Mesenchymal stem cell (in vitro differentiated cells and primary cell): Measurements from ENCODE around the gene YTHDC2.

Experiments
- DNase-seq: peaks from one replicate; pipeline ENCODE4 v3.0.0-alpha.2; 2013
- H2AFZ ChIP-seq: one replicate; pipeline ENCODE4 v1.6.1; 2013; ENCODE audit warnings: low read depth, mild to moderate bottlenecking, control low read depth, inconsistent platforms, low read length, moderate library complexity
- H2AK5ac ChIP-seq: 2 replicates; pipeline ENCODE4 v1.6.1; 2013; ENCODE audit warnings: low read length, moderate library complexity, mild to moderate bottlenecking, inconsistent platforms; ENCODE audit not compliant: severe bottlenecking
- H2BK120ac ChIP-seq: one replicate; pipeline ENCODE4 v1.6.1; 2013; ENCODE audit warnings: low read depth, mild to moderate bottlenecking, inconsistent platforms, low read length, moderate library complexity
- H2BK12ac ChIP-seq, 2 experiments: one replicate each; pipeline ENCODE4 v1.6.1; 2013; ENCODE audit warnings: inconsistent platforms in 2 of 2, low read length in 2 of 2, mild to moderate bottlenecking in 2 of 2, moderate library complexity in 2 of 2, control low read depth in 1 of 2
- H2BK15ac ChIP-seq: one replicate; pipeline ENCODE4 v1.6.1; 2013; ENCODE audit warnings: mild to moderate bottlenecking, low read depth, inconsistent platforms; ENCODE audit not compliant: poor library complexity, severe bottlenecking
- H2BK5ac ChIP-seq: 2 replicates; pipeline ENCODE4 v1.6.1; 2013; ENCODE audit warnings: low read depth, mild to moderate bottlenecking, low read length, control low read depth, inconsistent platforms; ENCODE audit not compliant: poor library complexity, severe bottlenecking
- H3K14ac ChIP-seq, 2 experiments: one replicate each; pipeline ENCODE4 v1.6.1; 2013; ENCODE audit warnings: inconsistent platforms in 2 of 2, low read length in 2 of 2, control low read depth in 1 of 2, mild to moderate bottlenecking in 1 of 2, moderate library complexity in 1 of 2
- H3K18ac ChIP-seq, 2 experiments: one replicate each; pipeline ENCODE4 v1.6.1; 2013; ENCODE audit warnings: inconsistent platforms in 2 of 2, low read length in 2 of 2, control low read depth in 1 of 2, low read depth in 1 of 2, mild to moderate bottlenecking in 1 of 2
- H3K23ac ChIP-seq, 2 experiments: one replicate each; pipeline ENCODE4 v1.6.1; 2013; ENCODE audit warnings: inconsistent platforms in 2 of 2, low read length in 2 of 2, mild to moderate bottlenecking in 2 of 2, moderate library complexity in 2 of 2, control low read depth in 1 of 2
- H3K27ac ChIP-seq: 2 replicates; pipeline ENCODE4 v1.5.1; 2013; ENCODE audit warnings: mild to moderate bottlenecking, moderate library complexity, low read length, control low read depth, inconsistent platforms; ENCODE audit not compliant: poor library complexity, severe bottlenecking
- H3K27me3 ChIP-seq, 2 experiments: 2 replicates each; pipeline versions ENCODE4 v1.6.1 to v1.7.0; 2013; ENCODE audit warnings: low read length in 2 of 2, mild to moderate bottlenecking in 2 of 2, moderate library complexity in 2 of 2, control low read depth in 1 of 2, inconsistent platforms in 1 of 2; ENCODE audit not compliant: control insufficient read depth in 1 of 2, insufficient read depth in 1 of 2
- H3K36me3 ChIP-seq, 2 experiments: 2 replicates each; pipeline versions ENCODE4 v1.6.1 to v1.7.0; 2013; ENCODE audit warnings: low read length in 2 of 2, control low read depth in 1 of 2, inconsistent platforms in 1 of 2, low read depth in 1 of 2, mild to moderate bottlenecking in 1 of 2; ENCODE audit not compliant: insufficient read depth in 2 of 2, control insufficient read depth in 1 of 2
- H3K4ac ChIP-seq, 2 experiments: one replicate each; pipeline ENCODE4 v1.6.1; 2013; ENCODE audit warnings: inconsistent platforms in 2 of 2, low read length in 2 of 2, mild to moderate bottlenecking in 2 of 2, moderate library complexity in 2 of 2, control low read depth in 1 of 2, low read depth in 1 of 2
- H3K4me1 ChIP-seq: 2 replicates; pipeline ENCODE4 v1.6.1; 2013; ENCODE audit warnings: low read depth, low read length, control low read depth; ENCODE audit not compliant: control insufficient read depth, insufficient read depth
- H3K4me2 ChIP-seq: 2 replicates; pipeline ENCODE4 v1.6.1; 2013; ENCODE audit warnings: low read length, mild to moderate bottlenecking, inconsistent platforms; ENCODE audit not compliant: poor library complexity, severe bottlenecking
- H3K4me3 ChIP-seq, 2 experiments: 2 replicates each; pipeline versions ENCODE4 v1.5.1 to v1.7.0; 2013; ENCODE audit warnings: low read length in 2 of 2, mild to moderate bottlenecking in 2 of 2, control low read depth in 1 of 2, low read depth in 1 of 2; ENCODE audit not compliant: insufficient read depth in 1 of 2
- H3K79me1 ChIP-seq: replicated peaks from 2 replicates; pipeline ENCODE4 v1.6.1; 2013; ENCODE audit warnings: mild to moderate bottlenecking, control low read depth, low read length, inconsistent platforms; ENCODE audit not compliant: poor library complexity, severe bottlenecking
- H3K9ac ChIP-seq: 2 replicates; pipeline ENCODE4 v1.7.0; 2013; ENCODE audit warnings: mild to moderate bottlenecking, low read length, moderate library complexity
- H3K9me3 ChIP-seq: 2 replicates; pipeline ENCODE4 v1.7.0; 2013; ENCODE audit warnings: mild to moderate bottlenecking, low read length; ENCODE audit not compliant: control insufficient read depth
- H4K8ac ChIP-seq: one replicate; pipeline ENCODE4 v1.6.1; 2013; ENCODE audit warnings: inconsistent platforms, mild to moderate bottlenecking, low read length, moderate library complexity
- H4K91ac ChIP-seq: one replicate; pipeline ENCODE4 v1.6.1; 2013; ENCODE audit warnings: mild to moderate bottlenecking, low read length, inconsistent platforms
- WGBS: methylation state at CpG from one replicate; pipeline ENCODE4 v1.1.7; 2013; ENCODE audit warnings: mixed read lengths; 5-methylcytosine and 5-hydroxymethylcytosine counted together

Gene YTHDC2

DNA sequence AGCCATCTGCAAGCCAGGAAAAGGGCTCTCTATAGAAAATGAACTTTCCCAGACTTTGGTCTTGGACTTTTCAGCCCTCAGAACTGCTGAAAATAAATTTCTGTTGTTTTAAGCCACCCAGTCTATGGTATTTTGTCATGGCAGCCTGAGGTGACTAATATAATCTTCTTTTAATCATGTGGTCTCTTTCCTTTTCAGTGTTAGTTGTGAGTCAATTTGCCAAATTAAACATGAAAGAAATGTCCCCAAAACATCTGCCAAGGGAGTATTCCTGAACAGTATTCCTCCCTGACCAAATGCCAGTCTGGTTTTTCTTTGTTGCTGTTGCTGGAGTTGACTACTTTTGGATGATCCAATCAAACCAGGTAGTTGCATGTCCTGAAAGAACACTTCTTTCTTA lies 4.7 kb upstream of the YTHDC2 start:
- Histone ChIP-seq H3K4me1 (no peaks in the 10 kb centered on the region), H3K4me3 (no peak overlapping the region), H3K14ac (no peak overlapping the region), H3K9ac (no peak overlapping the region), H2BK12ac (no peak overlapping the region), H2BK15ac (no peak overlapping the region), H2AFZ (no peak overlapping the region), H3K23ac (no peak overlapping the region), H2BK5ac (no peak overlapping the region), H3K4me2 (no peak overlapping the region), H3K36me3 (no peaks in the 10 kb centered on the region), H3K4ac (no peak overlapping the region), H3K18ac (no peak overlapping the region), H2BK120ac (no peak overlapping the region), H3K9me3 (no peaks in the 10 kb centered on the region), H3K79me1 (no peaks in the 10 kb centered on the region), H3K27ac (no peak overlapping the region), H3K27me3 (peaks cover 0 to 5% of the 10 kb centered on the region in 2 experiments), H4K8ac (no peak overlapping the region), H4K91ac (no peak overlapping the region), H2AK5ac (no peak overlapping the region)
- DNase-seq: no peak

DNA sequence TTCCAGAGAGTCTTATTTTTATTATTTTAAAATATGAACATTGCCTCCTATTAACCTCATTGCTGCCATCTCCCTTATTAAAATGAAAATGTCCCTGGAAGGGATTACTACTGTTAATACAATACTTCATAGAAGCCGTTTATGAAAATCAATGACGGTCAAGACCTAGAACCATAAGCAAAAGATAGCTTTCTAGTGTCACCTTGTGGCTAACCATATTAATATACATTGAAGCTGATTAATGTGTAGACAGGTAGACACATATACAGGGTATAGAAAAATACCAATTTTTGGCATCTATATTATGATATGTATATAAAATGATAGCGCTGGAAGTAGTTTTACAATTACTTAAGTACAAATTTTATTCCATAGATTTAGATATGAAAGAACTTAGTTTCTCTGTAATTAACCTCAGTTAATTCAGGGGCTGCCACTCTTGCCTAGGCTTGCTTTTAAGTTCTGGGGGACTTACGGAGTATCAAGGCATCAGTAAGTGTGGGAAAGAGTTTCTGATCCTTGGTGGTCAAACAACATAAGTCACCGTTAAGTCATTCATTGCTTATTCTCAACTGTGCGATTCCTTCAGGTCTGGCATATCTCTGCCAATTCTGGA lies 2.5 kb upstream of the YTHDC2 start:
- H3K23ac ChIP-seq: no peak overlapping the region
- H3K27me3 ChIP-seq: peaks cover 0 to 5% of the 10 kb centered on the region in 2 experiments
- peak overlapping the region in 1 of 2 experiments; percentile 58 for H2BK12ac ChIP-seq
- 91% methylated on average over 3 of the region's 6 CpGs for WGBS
- no peak overlapping the region for H3K4me3 ChIP-seq
- DNase-seq: peak; percentile 58
- H3K4me1 ChIP-seq: peaks cover 2% of the 10 kb centered on the region
- H3K4me2 ChIP-seq: no peak overlapping the region
- no peak overlapping the region for H3K4ac ChIP-seq
- no peak overlapping the region for H2AFZ ChIP-seq
- peaks cover 4% of the 10 kb centered on the region for H3K79me1 ChIP-seq
- H4K91ac ChIP-seq: no peak overlapping the region
- no peak overlapping the region for H2AK5ac ChIP-seq
- H3K9ac ChIP-seq: no peak overlapping the region
- H3K36me3 ChIP-seq: no peaks in the 10 kb centered on the region
- H2BK120ac ChIP-seq: no peak overlapping the region
- no peak overlapping the region for H3K14ac ChIP-seq
- H2BK5ac ChIP-seq: no peak overlapping the region
- no peak overlapping the region for H4K8ac ChIP-seq
- no peaks in the 10 kb centered on the region for H3K9me3 ChIP-seq
- H3K27ac ChIP-seq: no peak overlapping the region
- H3K18ac ChIP-seq: no peak overlapping the region
- no peak overlapping the region for H2BK15ac ChIP-seq

- no peak overlapping the region for H3K4ac ChIP-seq
- WGBS: 94% methylated on average over 2 of the region's 3 CpGs
- no peak overlapping the region for H3K4me3 ChIP-seq
- peaks cover 2% of the 10 kb centered on the region for H3K4me1 ChIP-seq
- H4K91ac ChIP-seq: no peak overlapping the region
- H3K14ac ChIP-seq: no peak overlapping the region
- H3K27ac ChIP-seq: no peak overlapping the region
- H4K8ac ChIP-seq: no peak overlapping the region
- no peaks in the 10 kb centered on the region for H3K9me3 ChIP-seq
- H2BK12ac ChIP-seq: no peak overlapping the region
- H2BK120ac ChIP-seq: no peak overlapping the region
- no peak for DNase-seq
- no peak overlapping the region for H3K23ac ChIP-seq
- H3K9ac ChIP-seq: no peak overlapping the region
- H3K18ac ChIP-seq: no peak overlapping the region
- no peak overlapping the region for H2AFZ ChIP-seq
- H3K36me3 ChIP-seq: peaks cover 0 to 11% of the 10 kb centered on the region in 2 experiments
- H2BK5ac ChIP-seq: no peak overlapping the region
- H3K27me3 ChIP-seq: peaks cover 0 to 2% of the 10 kb centered on the region in 2 experiments
- H2AK5ac ChIP-seq: no peak overlapping the region
- peaks cover 5% of the 10 kb centered on the region for H3K79me1 ChIP-seq
- no peak overlapping the region for H3K4me2 ChIP-seq
- H2BK15ac ChIP-seq: no peak overlapping the region
Measured at GRCh38 chr5:113512341-113512740, 1.2 kb upstream of the YTHDC2 start.

- Histone ChIP-seq H2BK120ac (no peak overlapping the region), H3K4me3 (peak overlapping the region; percentile 89 to 91), H4K8ac (peak overlapping the region; percentile 27), H2BK15ac (no peak overlapping the region), H2BK12ac (no peak overlapping the region), H3K36me3 (peaks cover 3 to 18% of the 10 kb centered on the region in 2 experiments), H4K91ac (no peak overlapping the region), H3K18ac (peak overlapping the region in 1 of 2 experiments; percentile 23), H2AFZ (peak overlapping the region; percentile 87), H3K79me1 (peaks cover 9% of the 10 kb centered on the region), H3K4me1 (peaks cover 2% of the 10 kb centered on the region), H3K27me3 (no peaks in the 10 kb centered on the region), H3K9ac (peak overlapping the region; percentile 97), H3K4me2 (peak overlapping the region; percentile 94), H3K27ac (no peak overlapping the region), H3K23ac (no peak overlapping the region), H2BK5ac (peak overlapping the region; percentile 81), H3K9me3 (no peaks in the 10 kb centered on the region), H3K4ac (peak overlapping the region in 1 of 2 experiments; percentile 27), H2AK5ac (peak overlapping the region; percentile 45), H3K14ac (peak overlapping the region in 1 of 2 experiments; percentile 90)
- 17% methylated on average over 9 of the region's 9 CpGs for WGBS
- DNase-seq: peak; percentile 32
Measured at GRCh38 chr5:113514289-113514635, 768 bp downstream of the YTHDC2 start.
